Cardiac septum (tissue), 1 donor: ENCODE results near the gene KIFC1. TPM values are rescaled to one million over a fixed set of nuclear protein-coding genes. Genes with fewer than 3 reads are reported as not detected.
A peak's percentile ranks its signal among the peaks of the same experiment; 100 is the strongest.

ENCODE experiments used
- DNase-seq: peaks from one replicate; pipeline ENCODE4 v3.0.0-alpha.2; 2020; ENCODE audit warnings: low spot score
- intact Hi-C: fragments of 100-400 bp; cut with DNase I; formaldehyde crosslinking; loops from one replicate; pipeline ENCODE4 v1.14.0; 2022
- total RNA-seq: library from RNA; stranded (reverse); fragmentation: NEBNext Ultra II Directional; extraction: Animal tissue kit (Norgen Biotek cat#: 25700); gene quantifications from one replicate; pipeline ENCODE4 v1.2.1, GENCODE V29; 2021
- donor health status: DM: no; HTN: no; CAD: no.

Gene KIFC1
- total RNA-seq, 1 donor from 2014 or later: 0.24 TPM

DNA sequence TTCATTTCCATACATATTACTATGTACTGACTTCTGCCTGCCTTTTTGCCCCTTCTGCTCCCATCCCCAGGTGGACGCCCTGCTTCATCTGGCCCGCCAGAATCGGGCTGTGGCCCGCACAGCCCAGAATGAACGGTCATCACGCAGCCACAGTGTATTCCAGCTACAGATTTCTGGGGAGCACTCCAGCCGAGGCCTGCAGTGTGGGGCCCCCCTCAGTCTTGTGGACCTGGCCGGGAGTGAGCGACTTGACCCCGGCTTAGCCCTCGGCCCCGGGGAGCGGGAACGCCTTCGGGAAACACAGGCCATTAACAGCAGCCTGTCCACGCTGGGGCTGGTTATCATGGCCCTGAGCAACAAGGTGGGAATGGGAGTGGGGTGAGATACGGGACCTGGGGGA lies 14.5 kb downstream of the KIFC1 start:
- intact Hi-C loops: no loop called here
- DNase-seq: no peak

DNA sequence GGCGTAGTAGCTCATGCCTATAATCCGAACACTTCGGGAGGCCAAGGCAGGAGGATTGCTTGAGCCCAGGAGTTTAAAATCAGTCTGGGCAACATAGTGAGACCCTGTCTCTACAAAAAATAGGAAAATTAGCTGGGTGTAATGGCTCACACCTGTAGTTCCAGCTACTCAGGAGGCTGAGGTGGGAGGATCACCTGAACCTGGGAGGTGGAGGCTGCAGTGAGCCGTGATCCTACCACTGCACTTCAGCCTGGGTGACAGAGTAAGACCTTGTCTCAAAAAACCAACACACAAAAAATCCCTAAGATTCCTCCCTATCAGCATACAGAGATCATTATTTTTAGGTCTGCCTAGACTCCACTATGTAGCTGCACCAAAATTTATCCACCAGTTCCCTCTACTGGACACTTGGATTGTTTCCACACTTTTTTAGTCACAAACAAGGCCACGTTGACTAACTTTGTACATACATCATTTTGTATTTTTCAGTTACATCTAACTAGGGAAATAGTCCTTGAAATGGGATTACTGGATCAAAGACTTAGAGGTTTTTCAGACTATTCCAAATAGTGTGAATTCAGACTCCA lies 15.6 kb downstream of the KIFC1 start:
- intact Hi-C loops: no loop called here

DNA sequence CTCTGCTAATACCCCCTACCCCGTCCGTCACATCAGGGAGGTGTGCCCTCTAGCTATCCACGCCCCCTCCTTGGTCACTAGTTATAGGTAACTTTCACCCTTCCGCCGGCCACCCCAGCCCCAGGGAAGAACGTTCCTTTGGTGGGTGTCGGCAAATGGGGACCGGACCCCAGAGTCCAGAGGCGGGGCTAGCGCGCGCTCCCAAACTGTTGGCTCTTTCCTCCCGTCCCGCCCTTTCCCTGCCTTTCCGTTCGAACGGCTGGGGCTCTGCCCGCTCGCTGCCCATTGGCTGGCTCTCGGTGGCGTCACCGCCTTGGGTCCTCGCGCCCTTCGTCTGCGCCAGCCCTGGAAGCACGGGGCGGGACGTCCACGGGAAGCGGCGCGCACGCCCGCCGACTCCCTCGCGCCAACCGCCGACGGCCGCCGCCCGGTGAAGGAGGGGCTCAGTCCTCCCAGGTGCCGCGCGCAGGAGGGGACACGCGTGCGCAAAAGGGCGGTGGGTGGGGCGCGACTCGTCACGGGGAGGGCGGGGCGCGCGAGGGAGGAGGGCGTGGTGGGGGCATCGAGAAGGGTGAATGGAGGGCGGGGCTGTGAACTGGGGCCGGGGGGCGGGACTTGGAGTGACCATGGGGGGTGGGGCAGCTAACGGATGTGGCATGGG lies 18.6 kb downstream of the KIFC1 start:
- intact Hi-C loops: loop anchor here (1.0 to 10.0 kb wide), 3 partner anchors 8 to 285 kb away; partner anchors contain the start of genes CUTA and KIFC1

More for the DNA sequence above, 15.6 kb downstream of the KIFC1 start:
- DNase-seq: no peak

DNA sequence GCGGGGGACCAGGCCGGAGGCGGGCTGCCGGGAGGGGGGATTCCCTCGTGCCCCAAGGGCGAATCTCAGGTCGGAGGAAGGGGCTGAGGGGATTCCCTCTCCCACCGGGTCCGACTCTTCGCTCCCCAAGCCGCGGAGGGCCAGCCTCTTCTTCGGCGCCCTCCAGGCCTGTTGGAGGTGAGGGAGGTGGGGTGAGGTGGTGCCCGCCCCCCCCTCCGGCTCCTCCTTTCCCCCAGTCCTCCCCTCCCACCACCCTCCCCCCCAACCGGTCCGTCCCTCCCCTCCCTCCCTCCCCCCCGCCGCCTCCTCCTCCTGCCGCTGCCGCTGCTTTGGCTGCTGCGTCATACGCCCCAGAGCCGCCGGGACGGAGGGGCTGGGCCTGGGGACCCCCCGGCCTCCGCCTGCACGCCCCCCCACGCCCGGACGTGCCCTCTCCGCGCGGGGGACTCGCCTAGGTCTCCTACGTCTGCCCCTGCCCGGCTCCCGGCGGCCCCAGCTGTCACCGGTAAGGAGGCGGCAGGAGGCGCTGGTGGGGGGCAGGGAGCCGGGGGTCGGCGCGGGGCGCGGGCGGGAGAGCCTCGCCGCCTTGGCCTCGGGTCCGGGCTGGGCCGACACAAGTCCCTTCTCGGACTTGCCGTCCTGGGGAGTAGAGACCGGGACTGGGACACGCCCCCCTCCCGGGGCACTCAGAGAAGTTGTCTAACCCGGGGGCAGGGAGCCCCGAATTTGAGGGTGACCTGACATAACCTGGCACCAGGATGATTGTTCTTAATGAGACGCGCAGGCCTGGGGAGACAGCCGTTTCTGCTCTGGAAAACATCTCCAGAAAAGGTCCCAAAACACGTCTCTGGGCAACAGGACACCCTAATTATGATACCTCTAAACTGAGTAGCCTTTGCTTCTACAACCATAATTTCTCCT lies 19.3 kb downstream of the KIFC1 start, which contains the start of gene PHF1:
Gene PHF1, plus strand, starts transcription at position 304 of the 921 bp plus-strand sequence. CDS start 1,250 bp downstream, outside the sequence.
- intact Hi-C loops: loop anchor here (1.0 to 10.0 kb wide), 3 partner anchors 7 to 284 kb away; partner anchors contain the start of genes CUTA and KIFC1
- no peak for DNase-seq

More for the DNA sequence above, 18.6 kb downstream of the KIFC1 start:
- peak; percentile 99 for DNase-seq

DNA sequence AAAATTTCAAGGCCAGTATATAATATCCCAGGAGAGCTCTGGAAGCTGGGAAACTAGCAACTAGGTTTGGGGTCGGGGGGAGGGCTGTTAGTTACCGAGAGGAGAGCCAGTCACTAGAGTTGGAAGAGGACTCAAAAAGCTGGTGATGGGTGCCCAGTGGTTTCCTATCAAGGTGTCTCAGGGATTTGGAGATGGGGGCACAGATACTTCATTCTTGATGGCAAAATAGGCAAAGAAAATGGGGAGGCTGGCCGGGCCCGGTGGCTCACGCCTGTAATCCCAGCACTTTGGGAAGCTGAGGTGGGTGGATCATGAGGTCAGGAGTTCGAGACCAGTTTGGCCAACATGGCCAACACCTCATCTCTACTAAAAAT lies 20.0 kb downstream of the KIFC1 start:
- DNase-seq: no peak
- intact Hi-C loops: loop anchor here (10.0 kb wide), 1 partner anchor 283 kb away; no protein-coding TSS in a partner anchor

DNA sequence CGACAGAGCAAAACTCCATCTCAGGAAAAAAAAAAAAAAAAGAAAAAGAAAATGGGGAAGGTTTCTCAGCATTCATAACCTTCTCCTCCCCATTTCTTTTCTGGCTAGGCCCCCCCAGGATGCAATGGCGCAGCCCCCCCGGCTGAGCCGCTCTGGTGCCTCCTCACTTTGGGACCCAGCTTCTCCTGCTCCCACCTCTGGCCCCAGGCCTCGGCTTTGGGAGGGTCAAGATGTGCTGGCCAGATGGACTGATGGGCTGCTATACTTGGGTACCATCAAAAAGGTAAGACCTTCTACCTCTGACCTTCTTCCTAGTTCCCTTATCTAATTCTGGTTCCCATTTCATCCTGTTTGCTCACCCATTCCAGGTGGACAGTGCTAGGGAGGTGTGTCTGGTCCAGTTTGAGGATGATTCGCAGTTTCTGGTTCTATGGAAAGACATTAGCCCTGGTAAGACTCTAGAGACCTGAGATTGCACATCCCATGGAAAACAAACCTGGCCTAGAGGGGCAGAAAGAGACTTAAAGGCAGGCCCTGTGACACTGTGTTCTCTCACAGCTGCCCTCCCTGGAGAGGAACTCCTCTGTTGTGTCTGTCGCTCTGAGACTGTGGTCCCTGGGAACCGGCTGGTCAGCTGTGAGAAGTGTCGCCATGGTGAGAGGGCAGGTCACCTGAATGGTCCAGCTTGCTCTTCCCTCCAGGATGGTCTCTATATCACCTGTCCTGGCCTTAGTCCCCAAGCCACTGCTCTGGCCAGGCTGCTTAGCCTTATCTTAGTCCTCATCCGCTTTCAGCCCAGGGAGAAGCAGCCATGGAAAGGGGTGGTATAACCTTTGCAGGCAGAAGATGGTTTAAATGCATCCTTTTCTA lies 20.8 kb downstream of the KIFC1 start:
- intact Hi-C loops: loop anchor here (10.0 kb wide), 1 partner anchor 282 kb away; no protein-coding TSS in a partner anchor
- DNase-seq: no peak

DNA sequence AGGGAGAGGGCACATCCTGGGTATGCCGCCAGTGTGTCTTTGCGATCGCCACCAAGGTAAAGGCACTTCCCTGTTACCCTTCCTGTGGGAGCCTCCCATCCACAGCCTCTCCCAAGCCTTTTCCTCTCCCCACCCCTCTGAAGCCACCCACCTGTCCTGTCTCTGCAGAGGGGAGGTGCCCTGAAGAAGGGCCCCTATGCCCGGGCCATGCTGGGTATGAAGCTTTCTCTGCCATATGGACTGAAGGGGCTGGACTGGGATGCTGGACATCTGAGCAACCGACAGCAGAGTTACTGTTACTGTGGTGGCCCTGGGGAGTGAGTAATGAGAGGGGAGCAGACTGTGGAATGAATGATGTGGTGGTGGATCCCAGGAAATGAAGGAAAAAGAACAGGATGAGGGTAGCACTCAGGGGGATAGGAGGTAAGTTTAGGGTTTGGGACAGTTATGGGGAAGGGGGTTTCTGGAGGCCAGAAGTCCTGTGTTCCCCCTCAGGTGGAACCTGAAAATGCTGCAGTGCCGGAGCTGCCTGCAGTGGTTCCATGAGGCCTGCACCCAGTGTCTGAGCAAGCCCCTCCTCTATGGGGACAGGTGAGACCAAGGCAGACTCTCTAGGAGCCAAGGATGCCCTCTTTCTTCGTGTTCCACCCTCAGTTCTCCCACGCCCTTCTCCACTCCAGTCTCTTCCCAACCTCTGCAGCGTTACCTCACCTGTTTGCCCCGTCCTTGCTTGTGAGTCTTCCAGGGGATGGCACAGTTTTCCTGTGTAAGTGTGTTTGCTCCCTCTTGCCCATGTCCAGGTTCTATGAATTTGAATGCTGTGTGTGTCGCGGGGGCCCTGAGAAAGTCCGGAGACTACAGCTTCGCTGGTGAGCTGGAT lies 21.9 kb downstream of the KIFC1 start:
- no peak for DNase-seq
- intact Hi-C loops: loop anchor here (10.0 kb wide), 1 partner anchor 281 kb away; no protein-coding TSS in a partner anchor

DNA sequence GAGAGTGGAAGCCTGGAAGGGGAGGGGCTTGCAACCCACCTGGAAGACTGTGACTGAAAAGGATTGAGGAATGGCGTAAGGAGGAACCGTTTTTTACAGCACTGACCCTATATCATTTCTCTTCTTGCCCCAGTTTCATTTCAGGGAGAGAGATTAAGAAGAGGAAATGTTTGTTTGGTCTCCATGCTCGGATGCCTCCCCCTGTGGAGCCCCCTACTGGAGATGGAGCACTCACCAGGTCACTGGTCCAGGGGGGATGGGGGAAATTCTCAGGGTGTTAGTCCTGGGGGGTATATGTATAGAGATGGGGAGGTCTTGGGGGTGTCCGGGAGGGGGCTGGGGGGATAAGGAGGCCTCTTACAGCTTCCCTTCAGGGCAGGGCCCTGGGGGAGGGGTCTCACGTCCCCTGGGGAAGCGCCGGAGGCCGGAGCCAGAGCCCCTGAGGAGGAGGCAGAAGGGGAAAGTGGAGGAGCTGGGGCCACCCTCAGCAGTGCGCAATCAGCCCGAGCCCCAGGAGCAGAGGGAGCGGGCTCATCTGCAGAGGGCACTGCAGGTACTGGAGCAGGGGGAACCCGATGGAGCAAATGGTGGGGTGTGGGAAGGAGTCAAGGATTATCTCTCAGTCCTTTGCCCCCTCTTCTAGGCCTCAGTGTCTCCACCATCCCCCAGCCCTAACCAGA lies 23.1 kb downstream of the KIFC1 start:
- intact Hi-C loops: loop anchor here (10.0 kb wide), 1 partner anchor 280 kb away; no protein-coding TSS in a partner anchor
- no peak for DNase-seq

DNA sequence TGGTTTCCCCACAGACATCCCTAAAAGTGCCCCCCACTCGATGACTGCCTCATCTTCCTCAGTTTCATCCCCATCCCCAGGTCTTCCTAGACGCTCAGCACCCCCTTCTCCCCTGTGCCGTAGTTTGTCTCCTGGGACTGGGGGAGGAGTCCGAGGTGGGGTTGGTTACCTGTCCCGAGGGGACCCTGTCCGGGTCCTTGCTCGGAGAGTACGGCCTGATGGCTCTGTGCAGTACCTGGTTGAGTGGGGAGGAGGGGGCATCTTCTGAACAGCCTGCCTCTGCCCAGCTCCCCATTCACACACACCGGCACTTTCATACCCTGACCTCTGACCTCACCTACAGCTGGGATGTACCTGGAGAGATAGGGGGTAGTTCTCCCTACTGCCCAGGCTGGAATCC lies 24.2 kb downstream of the KIFC1 start:
- intact Hi-C loops: loop anchor here (10.0 kb wide), 1 partner anchor 279 kb away; no protein-coding TSS in a partner anchor
- no peak for DNase-seq

DNA sequence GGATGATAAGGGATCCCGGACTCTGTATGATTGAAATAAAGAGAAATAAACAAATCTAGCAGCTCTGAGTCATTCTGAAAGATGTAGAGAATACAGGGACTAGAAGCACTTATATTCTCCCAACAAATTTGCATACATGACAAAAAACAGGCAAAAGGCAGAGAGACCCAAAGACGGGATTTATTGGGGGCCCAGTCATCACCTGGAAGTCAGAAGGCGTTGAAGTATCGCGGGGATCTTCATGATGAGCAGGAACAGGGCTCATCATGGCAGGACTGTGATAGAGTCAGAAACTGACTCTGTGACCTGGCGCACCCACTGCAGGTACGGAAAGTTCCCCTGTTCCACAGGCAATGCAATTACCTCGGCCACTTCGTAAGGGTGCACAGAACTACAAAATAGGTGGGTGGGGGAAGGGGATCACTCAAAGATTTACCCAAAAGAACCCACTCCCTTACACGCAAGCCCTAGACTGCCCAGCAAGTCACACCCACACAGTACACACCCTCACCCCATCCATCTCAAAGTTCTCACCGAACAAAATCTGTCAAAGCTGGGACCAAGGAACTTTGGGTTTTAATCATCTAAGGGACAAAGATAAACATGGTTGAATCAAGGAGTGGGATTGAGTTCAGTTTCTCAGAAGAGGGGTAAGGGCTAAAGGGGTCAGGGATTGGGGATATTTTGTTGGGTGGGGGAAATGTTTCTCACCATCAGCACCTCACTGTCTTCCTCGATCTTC lies 24.9 kb downstream of the KIFC1 start:
- DNase-seq: no peak
- intact Hi-C loops: loop anchor here (10.0 kb wide), 1 partner anchor 278 kb away; no protein-coding TSS in a partner anchor

DNA sequence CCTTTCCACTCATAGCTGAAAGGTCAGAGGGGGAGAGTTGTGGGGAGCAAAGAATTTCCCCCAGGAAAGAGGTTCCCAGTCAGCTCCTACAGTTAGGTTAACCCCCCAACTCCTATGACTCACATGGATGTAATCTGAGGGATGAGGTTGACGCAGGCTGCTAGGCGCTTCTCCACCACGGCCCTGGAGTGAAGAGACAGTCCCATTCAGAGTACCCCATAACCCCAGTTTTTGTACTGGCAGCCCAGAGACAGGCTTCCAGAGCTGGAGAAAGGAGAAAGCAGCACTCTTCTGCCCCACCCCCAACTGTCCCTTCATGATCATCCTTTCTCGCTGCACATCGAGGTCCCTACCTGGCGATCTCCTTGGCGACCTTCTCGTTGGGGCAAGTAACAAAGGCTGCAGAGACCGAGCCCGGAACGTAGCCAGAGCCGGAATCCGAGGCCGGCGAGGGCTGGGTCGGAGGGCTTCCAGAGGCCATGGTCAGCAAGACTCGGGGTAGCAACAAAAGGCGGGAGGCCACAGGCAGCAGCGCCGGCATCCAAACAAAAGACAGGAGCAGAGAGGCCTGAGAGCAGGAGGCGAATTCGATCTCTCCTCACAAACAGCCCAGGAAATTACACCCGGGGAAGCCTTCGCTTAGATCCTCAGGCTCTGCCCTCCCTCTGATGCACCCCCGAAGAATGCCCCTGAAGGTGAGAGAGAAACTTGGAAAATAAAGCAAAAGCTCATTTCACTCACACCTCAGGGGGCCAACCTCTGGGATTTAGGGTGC lies 25.7 kb downstream of the KIFC1 start:
- intact Hi-C loops: loop anchor here (10.0 kb wide), 1 partner anchor 277 kb away; no protein-coding TSS in a partner anchor

DNA sequence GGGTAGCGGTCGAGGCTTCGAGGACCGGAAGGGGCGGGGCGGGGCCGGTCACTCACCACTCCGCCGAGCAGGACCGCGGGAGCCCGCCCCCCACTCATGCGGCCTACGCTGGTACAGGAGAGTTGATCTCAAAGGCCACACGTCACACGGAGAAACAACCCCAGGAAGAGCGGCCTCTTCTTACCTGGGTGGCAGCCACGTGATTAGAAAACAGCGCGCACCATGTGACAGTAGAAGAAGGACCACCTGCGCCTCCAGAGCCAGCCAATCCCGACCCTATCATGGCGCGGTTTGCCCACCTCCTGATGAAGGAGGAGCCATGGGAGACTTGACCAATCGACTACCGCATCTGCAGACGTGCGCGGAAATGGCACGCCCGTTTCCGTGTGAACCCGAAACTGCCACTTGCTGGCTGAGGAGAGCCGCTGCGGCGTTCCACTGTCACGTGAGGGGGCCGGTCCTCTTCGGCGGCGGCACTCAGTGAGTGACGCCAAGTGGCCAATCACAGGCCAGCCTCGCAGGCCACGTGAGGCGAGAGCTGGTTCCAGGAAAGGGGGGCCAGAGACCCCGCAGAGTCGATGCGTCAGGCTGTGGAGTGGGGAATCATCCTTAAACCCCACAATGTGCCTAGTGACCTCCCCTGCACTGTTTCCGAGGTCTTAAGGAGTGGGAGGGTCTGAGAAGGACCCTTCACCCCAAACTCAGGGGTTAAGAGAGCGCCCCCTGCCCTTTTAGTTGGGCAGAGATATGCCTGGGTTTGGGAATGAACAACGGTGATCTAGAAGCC lies 26.5 kb downstream of the KIFC1 start, which contains the start of gene CUTA:
Gene CUTA, minus strand, starts transcription at position 205 of the 787 bp plus-strand sequence. Its CDS starts 107 bp downstream, at position 98.
- DNase-seq: peak; percentile 100
- intact Hi-C loops: loop anchor here (1.0 to 10.0 kb wide), 2 partner anchors 8 to 277 kb away; no protein-coding TSS in a partner anchor

More for the DNA sequence above, 25.7 kb downstream of the KIFC1 start:
- no peak for DNase-seq

DNA sequence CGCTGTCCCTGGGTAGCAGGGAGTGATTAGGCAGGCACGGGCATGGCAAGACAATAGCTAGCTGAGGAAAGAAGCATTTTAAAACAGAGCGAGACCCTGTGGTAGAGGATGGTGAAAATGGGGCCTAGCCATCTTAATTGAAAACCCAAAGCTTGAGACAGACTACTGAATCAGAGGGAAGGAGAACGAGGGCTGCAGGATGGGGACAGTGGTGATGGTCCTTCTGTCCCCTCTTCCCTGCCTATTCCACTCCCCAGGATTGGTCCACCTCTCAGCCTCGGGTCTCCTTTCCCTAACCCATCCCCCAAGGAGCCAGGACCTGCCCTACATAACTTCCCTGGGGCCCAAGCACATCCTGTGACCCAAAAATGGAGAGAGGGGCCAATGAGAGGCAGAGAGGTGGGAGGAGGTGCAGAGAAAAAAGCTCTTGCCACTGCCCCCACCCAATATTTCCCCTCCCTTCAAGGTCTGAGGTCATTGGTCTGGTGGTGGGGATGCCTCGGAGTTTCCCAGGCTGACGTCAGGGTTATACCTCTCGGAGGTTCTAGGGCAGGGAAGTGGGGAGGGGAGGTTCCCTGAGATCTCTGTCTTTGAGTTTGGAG lies 27.2 kb downstream of the KIFC1 start:
- intact Hi-C loops: loop anchor here (1.0 to 10.0 kb wide), 2 partner anchors 8 to 276 kb away; no protein-coding TSS in a partner anchor

More for the DNA sequence above, 27.2 kb downstream of the KIFC1 start:
- DNase-seq: no peak
